Activated CD4-positive, alpha-beta T cell treated with anti-CD3 and anti-CD28 coated beads, Interleukin-2, Interleukin-4, amounts not matched to agents 100 ng/mL and 50 ng/mL, durations not matched to agents 16 hours and 8 hours (primary cell): ENCODE data around the gene HAX1.
"Not testable (repeated sequence)": the region's sequence is repeated elsewhere in the genome, so short reads cannot be mapped to it uniquely, and the experiment has no call there.

Source experiments
- DNase-seq: peaks from one replicate; pipeline ENCODE4 v3.0.0-alpha.2; 2020; ENCODE audit warnings: low spot score

Gene HAX1

DNA sequence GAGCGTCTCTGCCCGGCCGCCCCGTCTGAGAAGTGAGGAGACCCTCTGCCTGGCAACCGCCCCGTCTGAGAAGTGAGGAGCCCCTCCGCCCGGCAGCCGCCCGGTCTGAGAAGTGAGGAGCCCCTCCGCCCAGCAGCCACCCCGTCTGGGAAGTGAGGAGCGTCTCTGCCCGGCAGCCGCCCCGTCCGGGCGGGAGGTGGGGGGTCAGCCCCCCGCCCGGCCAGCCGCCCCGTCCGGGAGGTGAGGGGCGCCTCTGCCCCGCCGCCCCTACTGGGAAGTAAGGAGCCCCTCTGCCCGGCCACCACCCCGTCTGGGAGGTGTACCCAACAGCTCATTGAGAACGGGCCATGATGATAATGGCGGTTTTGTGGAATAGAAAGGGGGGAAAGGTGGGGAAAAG is 15.2 kb downstream of the HAX1 start:
- DNase-seq = not testable (repeated sequence)

GRCh38 chr1:154288661-154289060 is 16.2 kb downstream of the HAX1 start:
- DNase-seq = no peak

- no peak for DNase-seq
Observed at GRCh38 chr1:154290921-154291320, 18.5 kb downstream of the HAX1 start.

DNA sequence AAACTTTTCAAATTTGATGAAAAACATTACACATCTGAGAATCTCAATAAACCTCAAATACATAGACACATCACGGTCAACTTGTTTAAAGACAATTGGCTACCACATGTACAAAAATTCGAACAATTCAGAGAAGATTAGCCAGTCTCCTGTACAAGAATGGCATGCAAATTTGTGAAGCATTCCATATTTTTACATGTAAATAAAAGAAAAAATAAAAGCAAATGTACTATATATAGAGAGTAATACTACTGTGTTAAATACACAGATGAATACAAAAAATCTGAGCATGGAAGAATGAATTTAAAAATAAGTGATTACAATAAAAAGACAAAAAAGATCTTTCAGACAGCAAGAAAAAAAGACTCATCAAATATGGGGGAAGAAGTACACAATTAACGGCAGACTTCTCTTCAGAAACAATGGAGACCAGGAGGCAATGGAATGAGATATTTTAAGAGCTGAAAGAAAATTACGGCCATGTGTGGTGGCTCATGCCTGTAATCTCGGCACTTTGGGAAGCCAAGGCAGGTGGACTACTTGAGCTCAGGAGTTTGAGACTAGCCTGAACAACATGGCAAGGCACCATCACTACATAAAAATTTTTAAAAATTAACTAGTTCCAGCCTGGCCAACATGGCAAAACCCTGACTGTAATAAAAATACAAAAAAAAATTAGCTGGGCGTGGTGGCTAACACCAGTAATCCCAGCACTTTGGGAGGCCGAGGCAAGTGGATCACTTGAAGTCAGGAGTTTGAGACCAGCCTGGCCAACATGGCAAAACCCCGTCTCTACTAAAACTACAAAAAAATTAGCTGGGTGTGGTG is 23.2 kb downstream of the HAX1 start:
- no peak for DNase-seq

GRCh38 chr1:154301582-154301981 is 29.2 kb downstream of the HAX1 start:
- DNase-seq = no peak

- DNase-seq = peak; percentile 62
Observed at GRCh38 chr1:154304664-154305337, 32.4 kb downstream of the HAX1 start.

DNA sequence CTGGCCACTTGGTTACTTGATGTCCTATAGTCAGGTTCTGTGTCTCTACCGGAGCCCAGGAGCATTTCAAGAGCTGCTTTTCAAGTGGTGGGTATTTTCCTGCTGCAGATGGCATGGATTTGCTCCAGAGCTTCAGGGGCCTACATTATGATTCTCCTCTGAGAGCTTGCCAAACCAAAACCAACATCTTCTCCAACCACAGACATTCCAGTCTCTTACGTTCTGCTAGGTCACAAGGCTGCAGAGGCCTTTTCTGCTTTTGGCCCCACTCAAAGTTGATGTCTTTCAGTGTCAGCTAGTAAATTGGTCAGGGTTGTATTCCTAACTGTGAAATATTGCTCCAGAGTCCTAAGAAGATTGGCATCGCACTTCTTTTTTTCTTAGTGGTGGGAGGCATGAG is 33.7 kb downstream of the HAX1 start:
- DNase-seq = no peak

DNA sequence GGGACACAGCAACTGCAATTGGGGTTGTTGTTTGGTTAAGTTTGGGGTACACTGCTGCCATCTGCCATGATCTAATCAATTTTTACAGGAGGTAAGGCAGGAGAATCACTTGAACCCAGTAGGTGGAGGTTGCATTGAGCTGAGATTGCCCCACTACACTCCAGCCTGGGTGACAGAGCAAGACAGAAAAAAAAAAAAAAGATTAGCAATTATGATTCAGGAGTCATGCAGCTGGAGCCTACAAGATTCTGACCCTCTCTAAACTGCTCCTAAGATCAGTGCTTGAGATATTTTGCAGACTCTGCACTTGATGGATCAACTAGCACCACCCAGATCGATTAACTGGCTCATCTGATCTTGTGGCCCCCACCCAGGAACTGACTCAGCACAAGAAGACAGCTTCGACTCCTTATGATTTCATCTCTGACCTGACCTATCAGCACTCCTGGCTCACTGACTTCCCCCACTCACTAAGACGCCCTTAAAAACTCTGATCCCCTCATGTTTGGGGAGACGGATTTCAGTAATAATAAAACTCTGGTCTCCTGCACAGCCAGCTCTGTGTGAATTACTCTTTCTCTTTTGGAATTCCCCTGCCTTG is 35.3 kb downstream of the HAX1 start:
- peak; percentile 39 for DNase-seq

DNA sequence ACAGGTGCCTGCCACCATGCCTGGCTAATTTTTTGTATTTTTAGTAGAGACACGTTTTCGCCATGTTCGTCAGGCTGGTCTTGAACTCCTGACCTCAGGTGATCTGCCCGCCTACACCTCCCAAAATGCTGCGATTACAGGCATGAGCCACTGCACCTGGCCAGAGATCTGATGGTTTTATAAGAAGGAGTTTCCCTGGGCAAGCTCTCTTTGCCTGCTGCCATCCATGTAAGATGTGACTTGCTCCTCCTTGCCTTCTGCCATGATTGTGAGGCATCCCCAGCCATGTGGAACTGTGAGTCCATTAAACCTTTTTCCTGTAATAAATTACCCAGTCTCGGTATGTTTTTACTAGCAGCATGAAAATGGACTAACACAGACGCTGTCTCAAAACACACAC is 36.7 kb downstream of the HAX1 start:
- DNase-seq = not testable (repeated sequence)

DNA sequence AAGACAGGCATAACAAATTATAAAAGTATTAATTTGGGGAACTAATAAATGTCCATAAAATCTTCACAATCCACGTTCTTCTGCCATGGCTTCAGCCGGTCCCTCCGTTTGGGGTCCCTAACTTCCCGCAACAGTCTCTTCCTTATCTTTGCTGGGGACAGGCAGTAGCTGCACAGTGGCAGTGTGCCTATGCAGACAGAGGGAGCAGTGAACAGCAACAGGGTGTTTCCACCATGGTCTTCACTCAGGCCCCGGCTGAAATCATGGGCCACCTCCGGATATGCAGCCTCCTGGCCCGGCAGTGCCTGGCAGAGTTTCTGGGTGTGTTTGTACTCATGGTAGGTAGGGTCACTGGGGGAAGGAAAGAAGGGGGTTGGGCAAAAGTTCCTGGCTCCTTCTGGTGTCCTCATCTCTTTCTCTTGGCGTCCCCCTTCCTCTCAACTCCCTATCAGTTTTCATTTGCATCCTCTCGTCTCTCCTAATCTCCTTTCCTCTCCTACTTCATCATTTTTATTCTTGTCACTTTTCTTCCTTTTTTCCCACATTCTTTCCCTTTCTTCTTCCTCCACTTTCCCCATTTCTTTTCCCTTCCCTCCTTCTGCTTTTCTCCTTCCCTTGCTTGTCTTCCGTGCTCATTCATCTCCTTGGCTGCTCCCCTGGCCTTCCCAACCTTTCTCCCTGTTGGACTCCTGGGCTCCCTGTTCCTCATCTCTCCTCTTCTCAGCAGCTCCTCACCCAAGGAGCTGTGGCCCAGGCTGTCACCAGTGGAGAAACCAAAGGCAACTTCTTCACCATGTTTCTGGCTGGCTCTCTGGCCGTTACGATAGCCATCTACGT is 40.0 kb downstream of the HAX1 start:
- DNase-seq = not testable (repeated sequence)

DNA sequence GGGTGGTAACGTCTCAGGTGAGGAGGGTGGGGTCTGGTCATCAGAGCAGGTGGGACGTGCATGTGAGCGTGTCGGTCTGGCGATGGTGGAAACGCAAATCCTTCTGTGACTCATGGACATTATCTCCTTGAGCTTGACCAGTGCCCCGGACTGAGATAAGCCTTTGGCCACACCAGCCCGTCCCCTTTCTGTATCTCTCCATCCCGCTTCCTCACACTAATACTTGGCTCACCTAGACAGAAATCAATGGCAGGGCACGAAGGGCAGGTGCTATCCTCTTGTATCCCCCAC is 40.6 kb downstream of the HAX1 start:
- no peak for DNase-seq

- not testable (repeated sequence) for DNase-seq
Observed at GRCh38 chr1:154314226-154314625, 41.8 kb downstream of the HAX1 start.

DNA sequence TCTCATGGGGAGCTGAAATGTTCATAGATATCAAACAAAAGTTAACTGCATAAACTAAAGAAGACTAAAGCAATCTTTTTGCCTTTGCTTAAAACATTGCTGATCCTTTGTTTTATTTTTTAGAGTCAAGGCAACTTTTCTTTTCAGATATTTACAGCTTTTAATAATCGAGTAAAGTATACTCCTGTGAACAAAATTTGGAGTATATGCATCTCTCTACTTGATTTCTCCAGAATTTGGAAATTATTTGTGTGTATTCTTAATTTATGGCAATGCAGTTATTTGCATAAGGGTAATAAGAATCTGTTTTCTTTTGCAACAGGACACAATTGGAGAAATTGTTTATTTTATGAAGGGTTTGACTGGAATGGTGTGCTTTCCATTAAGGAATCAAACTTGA is 44.3 kb downstream of the HAX1 start:
- no peak for DNase-seq

DNA sequence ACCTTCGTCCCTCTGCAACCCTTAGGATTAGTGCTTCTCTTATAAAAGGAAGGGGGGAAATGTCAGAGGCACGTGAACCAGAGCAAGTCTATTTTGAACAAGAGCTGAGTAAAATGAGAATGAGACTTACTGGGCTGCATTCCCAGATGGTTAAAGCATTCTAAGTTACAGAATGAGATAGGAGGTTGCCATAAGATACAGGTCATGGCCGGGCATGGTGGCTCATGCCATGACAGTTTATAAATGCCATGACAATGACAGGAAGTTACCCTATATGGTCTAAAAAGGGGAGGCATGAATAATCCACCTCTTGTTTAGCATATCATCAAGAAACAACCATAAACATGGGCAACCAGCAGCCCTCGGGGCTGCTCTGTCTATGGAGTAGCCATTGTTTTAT is 46.0 kb downstream of the HAX1 start:
- no peak for DNase-seq

DNA sequence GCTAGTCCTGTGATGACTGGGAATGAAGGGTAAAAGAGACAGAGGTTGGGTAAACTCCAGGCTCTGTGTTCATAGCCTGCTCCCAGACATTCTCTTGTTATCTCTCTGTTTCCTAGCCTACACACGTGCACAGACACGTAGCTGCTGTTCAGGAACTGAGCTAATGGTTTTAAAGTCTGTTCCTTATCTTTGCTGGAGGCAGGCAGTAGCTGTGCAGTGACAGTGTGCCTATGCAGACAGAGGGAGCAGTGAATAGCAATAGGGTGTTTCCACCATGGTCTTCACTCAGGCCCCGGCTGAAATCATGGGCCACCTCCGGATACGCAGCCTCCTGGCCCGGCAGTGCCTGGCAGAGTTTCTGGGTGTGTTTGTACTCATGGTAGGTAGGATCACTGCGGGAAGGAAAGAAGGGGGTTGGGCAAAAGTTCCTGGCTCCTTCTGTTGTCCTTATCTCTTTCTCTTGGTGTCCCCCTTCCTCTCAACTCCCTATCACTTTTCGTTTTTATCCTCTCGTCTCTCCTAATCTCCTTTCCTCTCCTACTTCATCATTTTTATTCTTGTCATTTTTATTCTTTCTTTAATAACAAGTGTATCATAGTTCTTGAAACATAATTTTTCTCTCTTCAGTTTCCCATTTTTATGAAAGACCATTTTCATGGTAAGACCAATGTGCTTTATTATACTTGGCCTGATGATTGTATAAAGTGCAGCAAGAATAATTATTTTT is 48.6 kb downstream of the HAX1 start, which contains the start of gene AQP10:
Gene AQP10, plus strand, starts transcription at position 212 of the 727 bp plus-strand sequence. Its CDS starts 63 bp downstream, at position 275.
- DNase-seq = no peak

- not testable (repeated sequence) for DNase-seq
Observed at GRCh38 chr1:154321609-154321934, 49.1 kb downstream of the HAX1 start.

- DNase-seq = no peak
Observed at GRCh38 chr1:154323493-154323892, 51.1 kb downstream of the HAX1 start.

- no peak for DNase-seq
Observed at GRCh38 chr1:154324241-154324640, 51.8 kb downstream of the HAX1 start.

GRCh38 chr1:154324669-154325582 is 52.5 kb downstream of the HAX1 start, which contains the start of gene ATP8B2:
TSS of gene ATP8B2 (plus strand) at chr1:154325525. CDS start at chr1:154328142, 2,617 bp downstream.
- DNase-seq = peak; percentile 90
